GM21528 (cell line): ENCODE results near the gene ZCCHC12.

Experiments
- ATAC-seq: cut with Tn5 transposase; IDR thresholded peaks from one replicate; pipeline ENCODE4 v1.9.1; 2021; ENCODE audit warnings: mild to moderate bottlenecking, moderate library complexity; ENCODE audit not compliant: unreplicated experiment, low FRiP score

Gene ZCCHC12

GRCh38 chrX:118865231-118865630 is 41.6 kb downstream of the ZCCHC12 start:
- no peak for ATAC-seq

- ATAC-seq, result no peak
These were observed 43.6 kb downstream of the ZCCHC12 start for GRCh38 chrX:118867251-118867650.

GRCh38 chrX:118872102-118872566 is 48.5 kb downstream of the ZCCHC12 start:
- ATAC-seq, result no peak
